HEK293T (cell line): ENCODE results near the gene PPFIA2.

Experiments used
- ELF4 ChIP-seq: fragments of 450-650 bp; IDR thresholded peaks from 2 replicates; pipeline ENCODE4 v1.6.1; 2017; ENCODE audit warnings: antibody characterized with exemption
- FOXA1 ChIP-seq: fragments of 450-650 bp; IDR thresholded peaks from 2 replicates; pipeline ENCODE4 v1.6.1; 2016; ENCODE audit warnings: mild to moderate bottlenecking
- FOXM1 ChIP-seq: fragments of 450-650 bp; IDR thresholded peaks from 2 replicates; pipeline ENCODE4 v1.6.1; 2017; ENCODE audit warnings: mild to moderate bottlenecking, borderline replicate concordance
- L3MBTL2 ChIP-seq: fragments of 450-650 bp; conservative IDR thresholded peaks from 2 replicates; pipeline ENCODE4 v1.6.1; 2016; ENCODE audit warnings: mild to moderate bottlenecking
- TARDBP ChIP-seq: fragments of 450-650 bp; IDR thresholded peaks from 2 replicates; pipeline ENCODE4 v1.6.1; 2016

GRCh38 chr12:81296556-81297305 is 462.4 kb downstream of the PPFIA2 start:
- no peak for TF ChIP-seq L3MBTL2
- TF ChIP-seq FOXM1 = no peak
- no peak for TF ChIP-seq ELF4
- no peak for TF ChIP-seq TARDBP
- no peak for TF ChIP-seq FOXA1
